ENCODE measurements around the gene FBXO41.

The FBXO41 gene

GRCh38 chr2:73262108-73262651 lies 22.1 kb downstream of the FBXO41 start:
- no peak for DNase-seq (ENCODE audit: low read depth in 2 of 2)

GRCh38 chr2:73260338-73260984 lies 23.8 kb downstream of the FBXO41 start:
- no peak for DNase-seq (ENCODE audit: low read depth in 2 of 2)

- DNase-seq (ENCODE audit: low read depth in 2 of 2): no peak
These were observed 24.5 kb downstream of the FBXO41 start for GRCh38 chr2:73259704-73260337.

- DNase-seq (ENCODE audit: low read depth in 2 of 2): no peak
These were observed 25.0 kb downstream of the FBXO41 start for GRCh38 chr2:73259276-73259675.

GRCh38 chr2:73258913-73259215 lies 25.4 kb downstream of the FBXO41 start:
- DNase-seq (ENCODE audit: low read depth in 2 of 2): no peak

GRCh38 chr2:73258186-73258912 lies 25.9 kb downstream of the FBXO41 start:
- no peak for DNase-seq (ENCODE audit: low read depth in 2 of 2)

- DNase-seq (ENCODE audit: low read depth in 2 of 2): no peak
These were observed 26.7 kb downstream of the FBXO41 start for GRCh38 chr2:73257425-73258125.

- DNase-seq (ENCODE audit: low read depth in 2 of 2): no peak
These were observed 27.3 kb downstream of the FBXO41 start for GRCh38 chr2:73257021-73257420.

GRCh38 chr2:73256618-73256922 lies 27.7 kb downstream of the FBXO41 start:
- no peak for DNase-seq (ENCODE audit: low read depth in 2 of 2)

GRCh38 chr2:73255907-73256617 lies 28.2 kb downstream of the FBXO41 start:
- DNase-seq (ENCODE audit: low read depth in 2 of 2): no peak

GRCh38 chr2:73255007-73255644 lies 29.2 kb downstream of the FBXO41 start:
- no peak for DNase-seq (ENCODE audit: low read depth in 2 of 2)

GRCh38 chr2:73254343-73255006 lies 29.8 kb downstream of the FBXO41 start:
- no peak for DNase-seq (ENCODE audit: low read depth in 2 of 2)

GRCh38 chr2:73253901-73254300 lies 30.4 kb downstream of the FBXO41 start:
- no peak for DNase-seq (ENCODE audit: low read depth in 2 of 2)

GRCh38 chr2:73253400-73253799 lies 30.9 kb downstream of the FBXO41 start:
- DNase-seq (ENCODE audit: low read depth in 2 of 2): no peak

- no peak for DNase-seq (ENCODE audit: low read depth in 2 of 2)
These were observed 31.8 kb downstream of the FBXO41 start for GRCh38 chr2:73252238-73253027.

- DNase-seq (ENCODE audit: low read depth in 2 of 2): no peak
These were observed 33.1 kb downstream of the FBXO41 start for GRCh38 chr2:73250872-73251846.

GRCh38 chr2:73249636-73250035 lies 34.6 kb downstream of the FBXO41 start:
- no peak for DNase-seq (ENCODE audit: low read depth in 2 of 2)

- DNase-seq (ENCODE audit: low read depth in 2 of 2): no peak
These were observed 37.4 kb downstream of the FBXO41 start for GRCh38 chr2:73246850-73247249.

GRCh38 chr2:73244580-73244979 lies 39.7 kb downstream of the FBXO41 start:
- DNase-seq (ENCODE audit: low read depth in 2 of 2): no peak
